Measurements from ENCODE around the gene C19orf12. TPM values are rescaled to one million over a fixed set of nuclear protein-coding genes. Genes with fewer than 3 reads are reported as not detected.

Gene C19orf12
- total and polyA plus RNA-seq, 3 donors from 2014 or later: 20.8 to 40.5 (median 28.8) TPM

DNA sequence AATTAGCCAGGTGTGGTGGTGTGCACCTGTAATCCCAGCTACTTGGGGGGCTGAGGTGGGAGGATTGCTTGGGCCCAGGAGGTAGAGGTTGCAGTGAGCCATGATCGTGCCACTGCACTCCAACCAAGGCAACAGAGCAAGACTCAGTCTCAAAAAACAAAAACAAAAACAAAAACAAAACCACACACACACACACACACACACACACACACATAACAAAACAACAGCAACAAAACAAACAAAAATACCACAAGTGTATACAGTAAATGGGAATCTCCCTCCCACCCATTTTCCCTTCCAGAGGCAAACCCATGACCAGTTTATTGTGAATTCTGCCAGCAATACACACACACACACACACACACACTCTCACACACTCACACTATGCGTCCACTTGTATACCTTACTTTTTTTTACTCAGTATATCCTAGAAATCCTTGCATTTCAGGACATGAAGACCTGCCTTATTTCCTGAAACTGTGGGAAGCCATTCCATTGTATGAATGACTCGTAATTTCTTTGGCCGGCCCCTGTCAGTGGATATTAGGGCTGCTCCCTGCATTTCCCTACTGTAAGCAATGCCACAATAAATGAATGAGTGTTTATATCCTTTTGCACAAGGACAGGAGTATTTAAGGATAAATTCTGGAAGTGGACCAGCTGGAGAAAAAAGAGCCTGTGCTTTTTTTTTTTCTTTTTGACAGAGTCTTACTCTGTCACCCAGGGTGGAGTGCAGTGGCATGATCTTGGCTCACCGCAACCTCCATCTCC, 56.7 kb downstream of the C19orf12 start:
- WGBS, 2 donors: 89 to 94% methylated on average over 5 of the region's 5 CpGs
- H3K27ac ChIP-seq: no peak overlapping the region
- H3K9me3 ChIP-seq: no peaks in the 10 kb centered on the region
- intact Hi-C loops (cut with DNase I; ENCODE audit: low total_unique reads): no loop called here
- no peak for DNase-seq
- no peak for TF ChIP-seq POLR2A (IDR thresholded peaks at IDR 0.05)
- TF ChIP-seq, protein P1, sequence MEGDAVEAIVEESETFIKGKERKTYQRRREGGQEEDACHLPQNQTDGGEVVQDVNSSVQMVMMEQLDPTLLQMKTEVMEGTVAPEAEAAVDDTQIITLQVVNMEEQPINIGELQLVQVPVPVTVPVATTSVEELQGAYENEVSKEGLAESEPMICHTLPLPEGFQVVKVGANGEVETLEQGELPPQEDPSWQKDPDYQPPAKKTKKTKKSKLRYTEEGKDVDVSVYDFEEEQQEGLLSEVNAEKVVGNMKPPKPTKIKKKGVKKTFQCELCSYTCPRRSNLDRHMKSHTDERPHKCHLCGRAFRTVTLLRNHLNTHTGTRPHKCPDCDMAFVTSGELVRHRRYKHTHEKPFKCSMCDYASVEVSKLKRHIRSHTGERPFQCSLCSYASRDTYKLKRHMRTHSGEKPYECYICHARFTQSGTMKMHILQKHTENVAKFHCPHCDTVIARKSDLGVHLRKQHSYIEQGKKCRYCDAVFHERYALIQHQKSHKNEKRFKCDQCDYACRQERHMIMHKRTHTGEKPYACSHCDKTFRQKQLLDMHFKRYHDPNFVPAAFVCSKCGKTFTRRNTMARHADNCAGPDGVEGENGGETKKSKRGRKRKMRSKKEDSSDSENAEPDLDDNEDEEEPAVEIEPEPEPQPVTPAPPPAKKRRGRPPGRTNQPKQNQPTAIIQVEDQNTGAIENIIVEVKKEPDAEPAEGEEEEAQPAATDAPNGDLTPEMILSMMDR (IDR thresholded peaks at IDR 0.05): no peak
- H3K36me3 ChIP-seq (ENCODE audit: low read depth, missing control alignments): no peaks in the 10 kb centered on the region
- no peak overlapping the region for H3K4me3 ChIP-seq
- peaks cover 25% of the 10 kb centered on the region for H3K4me1 ChIP-seq
- H3K27me3 ChIP-seq: no peaks in the 10 kb centered on the region

DNA sequence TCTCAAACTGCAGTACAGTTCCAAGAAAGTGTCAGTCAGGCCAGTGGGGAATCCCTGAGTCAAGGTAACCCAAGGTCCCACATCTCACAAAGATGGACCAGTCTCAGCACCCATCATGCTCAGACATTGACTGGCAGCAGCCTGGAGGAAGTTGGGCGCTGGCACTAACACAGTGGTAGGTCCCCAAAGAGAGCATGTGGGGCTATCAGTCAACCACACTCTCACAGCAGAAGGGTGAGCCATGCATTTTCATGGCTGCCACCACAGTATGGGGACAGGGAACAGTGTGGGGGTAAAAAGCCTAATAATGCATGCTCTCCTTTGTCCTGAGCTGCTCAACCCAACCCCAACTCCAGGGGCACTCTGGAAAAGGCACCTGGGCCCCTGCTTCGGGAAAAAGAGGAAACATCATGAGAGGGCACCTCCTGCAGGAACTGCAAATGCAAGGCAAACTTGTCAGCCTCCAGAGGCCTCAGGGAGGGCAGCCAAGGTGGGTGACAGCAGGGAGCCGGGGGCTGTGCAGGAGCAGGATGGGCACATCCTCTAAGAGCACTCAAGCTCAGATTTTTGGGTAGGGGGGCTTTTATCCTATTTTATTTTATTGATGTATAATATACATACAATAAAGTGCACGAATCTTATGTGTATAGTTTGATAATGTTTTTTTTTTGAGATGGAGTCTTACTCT, 59.3 kb downstream of the C19orf12 start:
- no peak overlapping the region for H3K27ac ChIP-seq
- no peaks in the 10 kb centered on the region for H3K27me3 ChIP-seq
- H3K9me3 ChIP-seq: no peaks in the 10 kb centered on the region
- H3K4me3 ChIP-seq: no peak overlapping the region
- TF ChIP-seq, protein P1 (IDR thresholded peaks at IDR 0.05): no peak
- no peak for TF ChIP-seq POLR2A (IDR thresholded peaks at IDR 0.05)
- intact Hi-C loops (cut with DNase I; ENCODE audit: low total_unique reads): no loop called here
- DNase-seq: no peak
- 84 to 93% methylated on average over 2 to 4 of the region's 4 CpGs for WGBS, 2 donors
- H3K4me1 ChIP-seq: peaks cover 1% of the 10 kb centered on the region
- no peaks in the 10 kb centered on the region for H3K36me3 ChIP-seq (ENCODE audit: low read depth, missing control alignments)

DNA sequence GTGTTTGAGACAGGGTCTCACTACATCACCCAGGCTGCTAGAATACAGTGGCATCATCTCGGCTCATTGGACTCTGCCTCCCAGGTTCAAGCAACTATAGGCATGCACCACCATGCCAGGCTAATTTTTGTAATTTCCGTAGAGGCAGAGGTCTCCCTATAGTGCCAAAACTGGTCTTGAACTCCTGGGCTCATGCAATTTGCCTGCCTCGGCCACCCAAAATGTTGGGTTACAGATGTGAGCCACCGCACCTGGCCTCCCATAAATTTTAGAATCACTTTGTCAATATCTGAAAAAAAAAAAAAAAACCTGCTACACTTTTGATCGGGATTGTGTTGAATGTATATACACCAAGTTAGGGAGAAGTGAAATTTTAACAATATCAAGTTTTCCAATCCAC, 61.7 kb downstream of the C19orf12 start:
- Histone ChIP-seq H3K4me3 (no peak overlapping the region), H3K9me3 (no peaks in the 10 kb centered on the region), H3K36me3 (ENCODE audit: low read depth, missing control alignments) (no peaks in the 10 kb centered on the region), H3K27me3 (no peaks in the 10 kb centered on the region), H3K27ac (no peak overlapping the region), H3K4me1 (no peaks in the 10 kb centered on the region)
- intact Hi-C loops (cut with DNase I; ENCODE audit: low total_unique reads): no loop called here
- 84 to 92% methylated on average over 5 of the region's 5 CpGs for whole genome bisulfite sequencing, 2 donors
- TF ChIP-seq POLR2A (IDR thresholded peaks at IDR 0.05): no peak
- TF ChIP-seq, protein P1 (IDR thresholded peaks at IDR 0.05): no peak
- DNase-seq: no peak

DNA sequence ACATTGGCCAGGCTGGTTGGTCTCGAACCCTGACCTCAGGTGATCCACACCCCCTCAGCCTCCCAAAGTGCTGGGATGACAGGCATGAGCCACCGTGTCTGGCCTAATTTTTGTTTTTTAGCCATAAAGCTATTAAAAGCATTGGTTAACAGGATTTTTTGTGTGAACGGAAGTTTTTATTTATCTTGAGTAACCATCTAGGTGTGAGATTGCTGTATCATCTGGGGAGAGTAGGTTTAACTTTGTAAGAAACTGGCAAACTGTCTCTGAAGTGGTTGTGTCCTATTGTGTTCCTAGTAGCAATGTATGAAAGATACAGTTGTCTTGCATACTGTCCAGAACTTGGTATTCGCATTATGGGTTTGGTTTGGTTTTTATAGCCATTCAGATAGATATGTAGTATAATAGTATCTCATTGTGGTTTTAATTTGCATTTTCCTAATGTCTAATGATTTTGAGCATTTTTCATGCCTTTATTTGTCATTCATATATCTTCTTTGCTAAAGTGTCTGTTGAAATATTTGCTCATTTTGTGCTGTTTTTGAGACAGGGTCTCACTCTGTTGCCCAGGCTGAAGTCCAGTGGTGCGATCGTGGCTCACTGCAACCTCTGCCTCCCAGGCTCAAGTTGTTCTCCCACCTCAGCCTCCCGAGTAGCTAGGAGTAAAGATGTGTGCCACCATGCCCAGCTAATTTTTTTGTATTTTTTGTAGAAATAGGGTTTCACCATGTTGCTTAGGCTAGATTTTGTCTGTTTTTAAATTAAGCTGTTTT, 63.3 kb downstream of the C19orf12 start:
- H3K27me3 ChIP-seq: no peaks in the 10 kb centered on the region
- intact Hi-C loops (cut with DNase I; ENCODE audit: low total_unique reads): no loop called here
- no peak overlapping the region for H3K27ac ChIP-seq
- WGBS, 2 donors: 88 to 91% methylated on average over 7 of the region's 7 CpGs
- no peaks in the 10 kb centered on the region for H3K4me1 ChIP-seq
- no peak for DNase-seq
- H3K36me3 ChIP-seq (ENCODE audit: low read depth, missing control alignments): no peaks in the 10 kb centered on the region
- no peaks in the 10 kb centered on the region for H3K9me3 ChIP-seq
- no peak overlapping the region for H3K4me3 ChIP-seq
- TF ChIP-seq, protein P1 (IDR thresholded peaks at IDR 0.05): no peak
- TF ChIP-seq POLR2A (IDR thresholded peaks at IDR 0.05): no peak

All from testis (tissue), 3 donors.